Measurements from ENCODE around the gene SLC6A17.

DNA sequence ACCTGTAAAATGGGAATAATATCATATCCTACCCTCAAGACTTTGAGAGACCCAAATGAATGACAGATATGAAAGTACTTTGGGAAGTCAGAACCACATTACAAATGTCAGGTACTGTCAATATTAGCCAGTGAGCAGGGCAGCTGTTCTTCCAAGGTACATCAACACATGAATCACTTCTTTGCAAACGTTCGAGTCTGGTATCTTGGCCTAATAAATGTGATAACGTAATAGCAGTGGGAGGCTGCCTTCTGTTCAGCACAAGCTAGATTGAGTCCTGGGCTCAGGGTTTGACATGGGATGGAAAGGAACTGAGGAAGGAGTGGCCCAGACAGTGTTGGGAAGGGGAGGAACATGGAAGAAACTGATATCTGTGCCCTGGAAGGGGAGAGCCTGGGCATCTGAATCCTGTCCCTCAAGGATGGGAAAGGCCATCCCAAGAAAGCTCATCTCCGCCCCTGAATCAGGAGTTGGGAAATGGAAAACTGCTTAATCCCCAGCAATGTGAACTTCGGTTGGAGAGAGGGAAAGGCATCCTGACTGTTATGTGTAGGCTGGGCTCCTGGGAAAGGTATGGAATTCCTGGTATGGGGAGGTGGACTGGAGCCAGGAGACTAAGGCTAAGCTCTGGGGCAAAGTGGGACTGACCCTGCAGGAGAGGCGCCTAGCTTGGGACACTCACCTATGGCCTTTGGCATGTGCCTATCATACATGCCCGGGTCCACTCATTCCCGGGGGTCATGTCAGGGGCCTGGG, 74.1 kb downstream of the SLC6A17 start:
- TF ChIP-seq TCF4 (CRISPR knock-in tag; IDR thresholded peaks at IDR 0.05; ENCODE audit: borderline replicate concordance): no peak
- TF ChIP-seq, protein P1, sequence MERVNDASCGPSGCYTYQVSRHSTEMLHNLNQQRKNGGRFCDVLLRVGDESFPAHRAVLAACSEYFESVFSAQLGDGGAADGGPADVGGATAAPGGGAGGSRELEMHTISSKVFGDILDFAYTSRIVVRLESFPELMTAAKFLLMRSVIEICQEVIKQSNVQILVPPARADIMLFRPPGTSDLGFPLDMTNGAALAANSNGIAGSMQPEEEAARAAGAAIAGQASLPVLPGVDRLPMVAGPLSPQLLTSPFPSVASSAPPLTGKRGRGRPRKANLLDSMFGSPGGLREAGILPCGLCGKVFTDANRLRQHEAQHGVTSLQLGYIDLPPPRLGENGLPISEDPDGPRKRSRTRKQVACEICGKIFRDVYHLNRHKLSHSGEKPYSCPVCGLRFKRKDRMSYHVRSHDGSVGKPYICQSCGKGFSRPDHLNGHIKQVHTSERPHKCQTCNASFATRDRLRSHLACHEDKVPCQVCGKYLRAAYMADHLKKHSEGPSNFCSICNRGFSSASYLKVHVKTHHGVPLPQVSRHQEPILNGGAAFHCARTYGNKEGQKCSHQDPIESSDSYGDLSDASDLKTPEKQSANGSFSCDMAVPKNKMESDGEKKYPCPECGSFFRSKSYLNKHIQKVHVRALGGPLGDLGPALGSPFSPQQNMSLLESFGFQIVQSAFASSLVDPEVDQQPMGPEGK (CRISPR knock-in tag; IDR thresholded peaks at IDR 0.05; ENCODE audit: borderline replicate concordance): no peak
- no peak for TF ChIP-seq ZFP30 (CRISPR knock-in tag; IDR thresholded peaks at IDR 0.05)
- no peak for TF ChIP-seq ZFP3 (CRISPR knock-in tag; IDR thresholded peaks at IDR 0.05)
- TF ChIP-seq, protein P2, sequence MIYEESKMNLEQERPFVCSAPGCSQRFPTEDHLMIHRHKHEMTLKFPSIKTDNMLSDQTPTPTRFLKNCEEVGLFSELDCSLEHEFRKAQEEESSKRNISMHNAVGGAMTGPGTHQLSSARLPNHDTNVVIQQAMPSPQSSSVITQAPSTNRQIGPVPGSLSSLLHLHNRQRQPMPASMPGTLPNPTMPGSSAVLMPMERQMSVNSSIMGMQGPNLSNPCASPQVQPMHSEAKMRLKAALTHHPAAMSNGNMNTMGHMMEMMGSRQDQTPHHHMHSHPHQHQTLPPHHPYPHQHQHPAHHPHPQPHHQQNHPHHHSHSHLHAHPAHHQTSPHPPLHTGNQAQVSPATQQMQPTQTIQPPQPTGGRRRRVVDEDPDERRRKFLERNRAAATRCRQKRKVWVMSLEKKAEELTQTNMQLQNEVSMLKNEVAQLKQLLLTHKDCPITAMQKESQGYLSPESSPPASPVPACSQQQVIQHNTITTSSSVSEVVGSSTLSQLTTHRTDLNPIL (CRISPR knock-in tag; IDR thresholded peaks at IDR 0.05; ENCODE audit: low read depth): no peak
- no peak for TF ChIP-seq ZC3H10 (CRISPR knock-in tag; IDR thresholded peaks at IDR 0.05)
- TF ChIP-seq SNAI2 (CRISPR knock-in tag; IDR thresholded peaks at IDR 0.05): no peak
